OCI-LY7 (cell line): ENCODE data around the gene RUNX1. TPM values are rescaled to one million over a fixed set of nuclear protein-coding genes. Genes with fewer than 3 reads are reported as not detected.

Experiments used
- BruUV-seq: library from RNA; stranded (reverse); fragments of 400-500 nt; replicated peaks from 2 replicates; lab custom pipeline; 2021; lab: Mats Ljungman, UMichigan
- CTCF ChIA-PET: fragments of 300-600 bp; sonication (Branson Sonifier 250); formaldehyde crosslinking; loops from one replicate; lab custom pipeline; 2022; ENCODE audit warnings: antibody characterized with exemption; ENCODE audit not compliant: unreplicated experiment; lab: Charles Lee
- POLR2A ChIA-PET: fragments of 300-600 bp; sonication (Branson Sonifier 250); formaldehyde crosslinking; loops from one replicate; lab custom pipeline; 2022; ENCODE audit warnings: antibody characterized with exemption; lab: Charles Lee
- DNase-seq: peaks from one replicate; pipeline ENCODE4 v3.0.0-alpha.2; 2015; ENCODE audit warnings: low spot score
- H2AFZ ChIP-seq: fragments of 200-600 bp; sonication (generic), shearing (Covaris generic); 2 replicates; pipeline ENCODE4 v1.6.1; 2014; ENCODE audit warnings: mild to moderate bottlenecking, antibody characterized with exemption, low read length, moderate library complexity
- H3K27ac ChIP-seq: fragments of 200-600 bp; sonication (generic); 2 replicates; pipeline ENCODE4 v1.5.1; 2014; ENCODE audit warnings: mixed run types, low read depth, mild to moderate bottlenecking, moderate library complexity, low read length, inconsistent platforms; ENCODE audit not compliant: poor library complexity, severe bottlenecking
- H3K36me3 ChIP-seq: fragments of 200-600 bp; sonication (generic); 2 replicates; pipeline ENCODE4 v1.6.1; 2014; ENCODE audit warnings: mild to moderate bottlenecking, antibody characterized with exemption, low read length, moderate library complexity, mixed read lengths; ENCODE audit not compliant: insufficient read depth
- H3K4me1 ChIP-seq: fragments of 200-600 bp; sonication (generic); 2 replicates; pipeline ENCODE4 v1.5.1; 2014; ENCODE audit warnings: mild to moderate bottlenecking, low read length; ENCODE audit not compliant: insufficient read depth, poor library complexity, severe bottlenecking
- H3K4me2 ChIP-seq: fragments of 200-600 bp; sonication (generic); 2 replicates; pipeline ENCODE4 v1.6.1; 2014; ENCODE audit warnings: mild to moderate bottlenecking, low read length
- H3K4me3 ChIP-seq: fragments of 200-600 bp; sonication (generic); 2 replicates; pipeline ENCODE4 v1.5.1; 2014; ENCODE audit warnings: mild to moderate bottlenecking, low read depth, low read length; ENCODE audit not compliant: poor library complexity, severe bottlenecking
- H3K79me2 ChIP-seq: fragments of 200-600 bp; sonication (generic); 2 replicates; pipeline ENCODE4 v1.6.1; 2016; ENCODE audit warnings: low read depth, mild to moderate bottlenecking, low read length, moderate library complexity, mixed read lengths; ENCODE audit not compliant: insufficient read depth
- H3K9me2 ChIP-seq: fragments of 200-600 bp; sonication (generic); 2 replicates; pipeline ENCODE4 v1.6.1; 2016; ENCODE audit warnings: mild to moderate bottlenecking, low read length, mixed read lengths; ENCODE audit not compliant: insufficient read depth
- H3K9me3 ChIP-seq: fragments of 200-600 bp; sonication (generic); 2 replicates; pipeline ENCODE4 v1.6.1; 2014; ENCODE audit warnings: mild to moderate bottlenecking, mixed run types, low read length, mixed read lengths
- H4K20me1 ChIP-seq: fragments of 200-600 bp; sonication (generic); 2 replicates; pipeline ENCODE4 v1.6.1; 2014; ENCODE audit warnings: mild to moderate bottlenecking, antibody characterized with exemption, low read length, moderate library complexity, mixed read lengths; ENCODE audit not compliant: insufficient read depth
- EZH2phosphoT487 ChIP-seq: fragments of 200-600 bp; sonication (generic); IDR thresholded peaks from 2 replicates; pipeline ENCODE4 v1.6.1; 2018; ENCODE audit warnings: low read depth, borderline replicate concordance, mild to moderate bottlenecking, mixed run types, antibody characterized with exemption, low read length, moderate library complexity, mixed read lengths
- intact Hi-C: fragments of 100-400 bp; cut with micrococcal nuclease; formaldehyde crosslinking; loops from one replicate; pipeline ENCODE4 v1.10.0; 2022; ENCODE audit not compliant: unreplicated experiment
- total RNA-seq, 2 experiments: library from RNA; depleted of rRNA in 1 of 2; stranded (reverse); fragments of >200 nt in 1 of 2; shearing (Covaris generic) in 1 of 2; gene quantifications; 2 replicates each; pipeline ENCODE4 v1.2.3, GENCODE V29; 2014 to 2022
- TF ChIP-seq, protein P1 (sequence below): fragments of 200-600 bp; sonication (generic); conservative IDR thresholded peaks from 2 replicates; pipeline ENCODE4 v1.5.1; 2014; ENCODE audit warnings: mild to moderate bottlenecking, antibody characterized with exemption, low read length, moderate library complexity, mixed read lengths

The RUNX1 gene
- total RNA-seq, 2 experiments from 2014 or later: 30.5 to 40.8 TPM

DNA sequence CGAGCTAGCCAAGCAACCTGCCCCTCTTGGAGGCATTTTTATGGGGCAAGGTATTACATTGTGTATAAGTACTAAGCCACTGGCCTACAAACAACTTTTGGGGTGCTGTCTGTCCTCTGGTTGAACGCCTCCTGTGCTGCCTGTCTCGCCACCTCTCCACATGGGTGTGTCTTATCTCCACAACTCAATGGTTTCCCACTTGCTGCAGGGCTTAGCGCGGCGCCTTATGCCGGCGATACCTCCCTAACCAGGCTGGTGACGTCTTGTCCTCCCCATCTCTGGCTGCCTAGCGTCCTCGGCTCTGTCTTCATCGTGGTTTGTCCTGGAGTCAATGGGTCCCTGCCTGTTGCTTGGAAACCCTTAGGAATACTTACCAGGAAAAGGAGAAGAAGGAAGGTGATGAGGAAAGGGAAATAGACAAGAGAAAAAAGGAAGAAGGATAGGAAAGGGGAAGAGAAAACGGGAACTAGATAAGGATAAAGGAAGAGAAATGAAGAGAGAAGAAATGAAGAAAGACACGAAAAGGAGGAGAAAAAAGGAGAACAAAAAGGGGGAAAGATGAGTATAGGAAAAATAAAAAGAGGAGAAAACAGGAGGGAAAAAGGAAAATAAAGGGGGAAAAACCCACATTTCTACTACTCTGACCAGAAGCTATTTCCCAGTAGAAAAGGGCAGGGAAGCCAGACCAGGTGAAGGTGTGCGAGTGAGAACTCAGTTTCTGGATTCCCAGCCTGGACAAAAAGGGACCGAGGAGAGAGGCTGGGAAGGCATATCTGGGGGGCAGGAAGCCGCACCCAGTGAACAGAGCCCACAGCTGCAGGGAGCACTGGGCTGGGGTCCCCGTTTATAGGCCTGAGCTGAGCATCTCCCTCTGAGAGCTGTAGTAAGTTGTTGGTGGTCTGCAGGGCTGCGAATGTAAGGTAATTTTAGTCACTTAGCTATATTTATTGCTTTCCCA lies 294.1 kb downstream of the RUNX1 start:
- H3K79me2 ChIP-seq: no peaks in the 10 kb centered on the region
- ChIA-PET CTCF (no interaction called here), POLR2A (interaction anchor here (0.9 kb wide), 1 partner anchor 9 kb away, joined by 7 read pairs; no protein-coding TSS in a partner anchor)
- H3K27ac ChIP-seq: no peak overlapping the region
- no peak for DNase-seq
- no peaks in the 10 kb centered on the region for H3K9me3 ChIP-seq
- H3K9me2 ChIP-seq: no peaks in the 10 kb centered on the region
- H3K36me3 ChIP-seq: no peaks in the 10 kb centered on the region
- no peaks in the 10 kb centered on the region for H3K4me1 ChIP-seq
- H2AFZ ChIP-seq: no peak overlapping the region
- intact Hi-C loops: no loop called here
- TF ChIP-seq, protein P1, sequence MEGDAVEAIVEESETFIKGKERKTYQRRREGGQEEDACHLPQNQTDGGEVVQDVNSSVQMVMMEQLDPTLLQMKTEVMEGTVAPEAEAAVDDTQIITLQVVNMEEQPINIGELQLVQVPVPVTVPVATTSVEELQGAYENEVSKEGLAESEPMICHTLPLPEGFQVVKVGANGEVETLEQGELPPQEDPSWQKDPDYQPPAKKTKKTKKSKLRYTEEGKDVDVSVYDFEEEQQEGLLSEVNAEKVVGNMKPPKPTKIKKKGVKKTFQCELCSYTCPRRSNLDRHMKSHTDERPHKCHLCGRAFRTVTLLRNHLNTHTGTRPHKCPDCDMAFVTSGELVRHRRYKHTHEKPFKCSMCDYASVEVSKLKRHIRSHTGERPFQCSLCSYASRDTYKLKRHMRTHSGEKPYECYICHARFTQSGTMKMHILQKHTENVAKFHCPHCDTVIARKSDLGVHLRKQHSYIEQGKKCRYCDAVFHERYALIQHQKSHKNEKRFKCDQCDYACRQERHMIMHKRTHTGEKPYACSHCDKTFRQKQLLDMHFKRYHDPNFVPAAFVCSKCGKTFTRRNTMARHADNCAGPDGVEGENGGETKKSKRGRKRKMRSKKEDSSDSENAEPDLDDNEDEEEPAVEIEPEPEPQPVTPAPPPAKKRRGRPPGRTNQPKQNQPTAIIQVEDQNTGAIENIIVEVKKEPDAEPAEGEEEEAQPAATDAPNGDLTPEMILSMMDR: no peak
- TF ChIP-seq EZH2phosphoT487: no peak
- H3K4me2 ChIP-seq: no peak overlapping the region
- H3K4me3 ChIP-seq: no peak overlapping the region
- no TSS peak for BruUV-seq
- H4K20me1 ChIP-seq: no peaks in the 10 kb centered on the region

DNA sequence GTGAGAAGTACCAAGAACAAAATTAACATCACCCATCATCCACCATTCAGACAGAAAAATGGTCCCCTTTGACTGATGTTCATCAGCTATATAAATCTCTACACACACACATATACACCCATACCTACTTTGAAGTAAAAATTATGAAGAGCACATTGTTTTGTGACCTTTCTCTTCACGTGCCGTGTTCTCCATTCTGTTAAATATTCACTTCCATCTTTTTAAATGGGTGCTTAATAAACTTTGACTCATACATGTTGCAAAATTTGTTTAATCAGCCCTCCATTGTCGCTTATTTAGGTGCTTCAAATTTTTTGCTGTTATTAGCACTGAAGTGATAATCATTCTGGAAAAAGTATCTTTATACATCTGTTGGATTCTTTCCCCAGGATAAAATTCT lies 300.2 kb downstream of the RUNX1 start:
- Histone ChIP-seq H3K4me2 (no peak overlapping the region), H3K27ac (no peak overlapping the region), H2AFZ (no peak overlapping the region), H4K20me1 (no peaks in the 10 kb centered on the region), H3K9me2 (no peaks in the 10 kb centered on the region), H3K4me1 (no peaks in the 10 kb centered on the region), H3K79me2 (no peaks in the 10 kb centered on the region), H3K36me3 (no peaks in the 10 kb centered on the region), H3K4me3 (no peak overlapping the region), H3K9me3 (no peaks in the 10 kb centered on the region)
- intact Hi-C loops: loop anchor here (5.0 to 10.0 kb wide), 4 partner anchors 138 to 866 kb away; no protein-coding TSS in a partner anchor
- TF ChIP-seq EZH2phosphoT487: no peak
- TF ChIP-seq, protein P1: no peak
- POLR2A ChIA-PET: no interaction called here
- no peak for DNase-seq
- CTCF ChIA-PET: no interaction called here
- no TSS peak for BruUV-seq
